Effector CD4-positive, alpha-beta T cell (primary cell): ENCODE measurements around the gene MYO7B.

ENCODE experiments used
- DNase-seq: peaks from one replicate; pipeline ENCODE4 v3.0.0-alpha.2; 2020

The MYO7B gene

GRCh38 chr2:127611076-127611925 lies 75.8 kb downstream of the MYO7B start:
- no peak for DNase-seq

GRCh38 chr2:127612111-127612822 lies 76.8 kb downstream of the MYO7B start:
- no peak for DNase-seq

GRCh38 chr2:127614246-127614645 lies 78.8 kb downstream of the MYO7B start:
- no peak for DNase-seq

GRCh38 chr2:127614731-127615130 lies 79.2 kb downstream of the MYO7B start:
- no peak for DNase-seq

- no peak for DNase-seq
Measured at GRCh38 chr2:127615511-127616166, 80.2 kb downstream of the MYO7B start.

- no peak for DNase-seq
Measured at GRCh38 chr2:127618551-127619202, 83.2 kb downstream of the MYO7B start.

- no peak for DNase-seq
Measured at GRCh38 chr2:127619203-127619590, 83.7 kb downstream of the MYO7B start.

- DNase-seq: no peak
Measured at GRCh38 chr2:127619877-127620705, 84.6 kb downstream of the MYO7B start.

- no peak for DNase-seq
Measured at GRCh38 chr2:127620866-127621265, 85.4 kb downstream of the MYO7B start.

- DNase-seq: no peak
Measured at GRCh38 chr2:127621981-127622431, 86.5 kb downstream of the MYO7B start.

- DNase-seq: no peak
Measured at GRCh38 chr2:127622561-127623387, 87.3 kb downstream of the MYO7B start.

- peak; percentile 0 for DNase-seq
Measured at GRCh38 chr2:127623388-127624319, 88.2 kb downstream of the MYO7B start.

- DNase-seq: no peak
Measured at GRCh38 chr2:127624320-127624755, 88.9 kb downstream of the MYO7B start.

GRCh38 chr2:127624756-127625571 lies 89.5 kb downstream of the MYO7B start:
- DNase-seq: no peak

GRCh38 chr2:127625572-127625951 lies 90.1 kb downstream of the MYO7B start:
- DNase-seq: no peak

GRCh38 chr2:127626175-127626574 lies 90.7 kb downstream of the MYO7B start:
- no peak for DNase-seq

GRCh38 chr2:127626917-127627739 lies 91.6 kb downstream of the MYO7B start:
- no peak for DNase-seq
